OCI-LY7 (cell line): Measurements from ENCODE around the gene GRM1. TPM values are rescaled to one million over a fixed set of nuclear protein-coding genes. Genes with fewer than 3 reads are reported as not detected.

Experiments used
- BruUV-seq: library from RNA; stranded (reverse); fragments of 400-500 nt; replicated peaks from 2 replicates; lab custom pipeline; 2021; lab: Mats Ljungman, UMichigan
- CTCF ChIA-PET: fragments of 300-600 bp; sonication (Branson Sonifier 250); formaldehyde crosslinking; loops from one replicate; lab custom pipeline; 2022; ENCODE audit warnings: antibody characterized with exemption; ENCODE audit not compliant: unreplicated experiment; lab: Charles Lee
- POLR2A ChIA-PET: fragments of 300-600 bp; sonication (Branson Sonifier 250); formaldehyde crosslinking; loops from one replicate; lab custom pipeline; 2022; ENCODE audit warnings: antibody characterized with exemption; lab: Charles Lee
- DNase-seq: peaks from one replicate; pipeline ENCODE4 v3.0.0-alpha.2; 2015; ENCODE audit warnings: low spot score
- H2AFZ ChIP-seq: fragments of 200-600 bp; sonication (generic), shearing (Covaris generic); 2 replicates; pipeline ENCODE4 v1.6.1; 2014; ENCODE audit warnings: mild to moderate bottlenecking, antibody characterized with exemption, low read length, moderate library complexity
- H3K27ac ChIP-seq: fragments of 200-600 bp; sonication (generic); 2 replicates; pipeline ENCODE4 v1.5.1; 2014; ENCODE audit warnings: mixed run types, low read depth, mild to moderate bottlenecking, moderate library complexity, low read length, inconsistent platforms; ENCODE audit not compliant: poor library complexity, severe bottlenecking
- H3K36me3 ChIP-seq: fragments of 200-600 bp; sonication (generic); 2 replicates; pipeline ENCODE4 v1.6.1; 2014; ENCODE audit warnings: mild to moderate bottlenecking, antibody characterized with exemption, low read length, moderate library complexity, mixed read lengths; ENCODE audit not compliant: insufficient read depth
- H3K4me1 ChIP-seq: fragments of 200-600 bp; sonication (generic); 2 replicates; pipeline ENCODE4 v1.5.1; 2014; ENCODE audit warnings: mild to moderate bottlenecking, low read length; ENCODE audit not compliant: insufficient read depth, poor library complexity, severe bottlenecking
- H3K4me2 ChIP-seq: fragments of 200-600 bp; sonication (generic); 2 replicates; pipeline ENCODE4 v1.6.1; 2014; ENCODE audit warnings: mild to moderate bottlenecking, low read length
- H3K4me3 ChIP-seq: fragments of 200-600 bp; sonication (generic); 2 replicates; pipeline ENCODE4 v1.5.1; 2014; ENCODE audit warnings: mild to moderate bottlenecking, low read depth, low read length; ENCODE audit not compliant: poor library complexity, severe bottlenecking
- H3K79me2 ChIP-seq: fragments of 200-600 bp; sonication (generic); 2 replicates; pipeline ENCODE4 v1.6.1; 2016; ENCODE audit warnings: low read depth, mild to moderate bottlenecking, low read length, moderate library complexity, mixed read lengths; ENCODE audit not compliant: insufficient read depth
- H3K9me2 ChIP-seq: fragments of 200-600 bp; sonication (generic); 2 replicates; pipeline ENCODE4 v1.6.1; 2016; ENCODE audit warnings: mild to moderate bottlenecking, low read length, mixed read lengths; ENCODE audit not compliant: insufficient read depth
- H3K9me3 ChIP-seq: fragments of 200-600 bp; sonication (generic); 2 replicates; pipeline ENCODE4 v1.6.1; 2014; ENCODE audit warnings: mild to moderate bottlenecking, mixed run types, low read length, mixed read lengths
- H4K20me1 ChIP-seq: fragments of 200-600 bp; sonication (generic); 2 replicates; pipeline ENCODE4 v1.6.1; 2014; ENCODE audit warnings: mild to moderate bottlenecking, antibody characterized with exemption, low read length, moderate library complexity, mixed read lengths; ENCODE audit not compliant: insufficient read depth
- EZH2phosphoT487 ChIP-seq: fragments of 200-600 bp; sonication (generic); IDR thresholded peaks from 2 replicates; pipeline ENCODE4 v1.6.1; 2018; ENCODE audit warnings: low read depth, borderline replicate concordance, mild to moderate bottlenecking, mixed run types, antibody characterized with exemption, low read length, moderate library complexity, mixed read lengths
- intact Hi-C: fragments of 100-400 bp; cut with micrococcal nuclease; formaldehyde crosslinking; loops from one replicate; pipeline ENCODE4 v1.10.0; 2022; ENCODE audit not compliant: unreplicated experiment
- total RNA-seq, 2 experiments: library from RNA; depleted of rRNA in 1 of 2; stranded (reverse); fragments of >200 nt in 1 of 2; shearing (Covaris generic) in 1 of 2; gene quantifications; 2 replicates each; pipeline ENCODE4 v1.2.3, GENCODE V29; 2014 to 2022
- TF ChIP-seq, protein P1 (sequence below): fragments of 200-600 bp; sonication (generic); conservative IDR thresholded peaks from 2 replicates; pipeline ENCODE4 v1.5.1; 2014; ENCODE audit warnings: mild to moderate bottlenecking, antibody characterized with exemption, low read length, moderate library complexity, mixed read lengths

Gene GRM1
- total RNA-seq, 2 experiments from 2014 or later, result not detected

DNA sequence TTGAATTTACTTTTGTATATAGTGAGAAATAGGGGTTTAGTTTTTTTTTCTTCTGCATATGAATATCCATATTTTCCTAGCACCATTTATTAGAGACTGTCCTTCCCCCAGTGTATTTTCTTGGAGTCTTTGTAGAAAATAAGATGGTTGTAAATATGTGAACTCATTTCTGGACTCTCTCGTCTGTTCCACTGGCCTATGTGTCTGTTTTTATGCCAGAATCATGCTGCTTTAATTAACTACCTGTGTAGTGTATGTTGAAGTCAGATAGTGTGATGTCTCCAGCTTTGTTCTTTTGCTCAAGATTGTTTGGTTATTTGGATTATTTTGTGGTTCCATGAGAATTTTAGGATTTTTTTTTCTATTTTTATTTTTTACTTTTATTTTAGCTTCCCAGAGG, 338.2 kb downstream of the GRM1 start:
- BruUV-seq, result no TSS peak
- no peak overlapping the region for H3K4me2 ChIP-seq

DNA sequence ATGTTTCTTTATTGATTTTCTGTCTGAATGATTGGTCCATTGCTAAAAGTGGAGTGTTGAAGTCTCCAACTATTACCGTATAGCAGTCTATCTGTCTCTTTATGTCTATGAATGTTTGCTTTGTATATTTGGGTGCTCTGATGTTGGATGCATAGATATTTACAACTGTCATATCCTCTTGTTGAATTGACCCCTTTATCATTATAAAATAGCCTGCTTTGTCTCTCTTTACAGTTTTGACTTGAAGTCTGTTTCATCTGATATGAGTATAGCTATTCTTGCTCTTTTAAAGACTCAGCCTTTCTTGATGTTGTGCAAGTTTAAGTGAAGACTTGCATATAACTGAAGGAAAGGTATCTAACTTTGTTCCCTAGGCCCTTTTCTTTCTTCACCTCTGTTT, 341.0 kb downstream of the GRM1 start:
- no peak for DNase-seq
- BruUV-seq, result no TSS peak
- CTCF ChIA-PET, result no interaction called here

More for the DNA sequence above, 338.2 kb downstream of the GRM1 start:
- Histone ChIP-seq H4K20me1 (no peaks in the 10 kb centered on the region), H3K79me2 (no peaks in the 10 kb centered on the region), H3K9me3 (no peaks in the 10 kb centered on the region), H3K27ac (no peak overlapping the region), H3K4me1 (no peaks in the 10 kb centered on the region), H3K9me2 (no peaks in the 10 kb centered on the region), H3K4me3 (no peak overlapping the region), H2AFZ (no peak overlapping the region), H3K36me3 (no peaks in the 10 kb centered on the region)
- TF ChIP-seq, protein P1, sequence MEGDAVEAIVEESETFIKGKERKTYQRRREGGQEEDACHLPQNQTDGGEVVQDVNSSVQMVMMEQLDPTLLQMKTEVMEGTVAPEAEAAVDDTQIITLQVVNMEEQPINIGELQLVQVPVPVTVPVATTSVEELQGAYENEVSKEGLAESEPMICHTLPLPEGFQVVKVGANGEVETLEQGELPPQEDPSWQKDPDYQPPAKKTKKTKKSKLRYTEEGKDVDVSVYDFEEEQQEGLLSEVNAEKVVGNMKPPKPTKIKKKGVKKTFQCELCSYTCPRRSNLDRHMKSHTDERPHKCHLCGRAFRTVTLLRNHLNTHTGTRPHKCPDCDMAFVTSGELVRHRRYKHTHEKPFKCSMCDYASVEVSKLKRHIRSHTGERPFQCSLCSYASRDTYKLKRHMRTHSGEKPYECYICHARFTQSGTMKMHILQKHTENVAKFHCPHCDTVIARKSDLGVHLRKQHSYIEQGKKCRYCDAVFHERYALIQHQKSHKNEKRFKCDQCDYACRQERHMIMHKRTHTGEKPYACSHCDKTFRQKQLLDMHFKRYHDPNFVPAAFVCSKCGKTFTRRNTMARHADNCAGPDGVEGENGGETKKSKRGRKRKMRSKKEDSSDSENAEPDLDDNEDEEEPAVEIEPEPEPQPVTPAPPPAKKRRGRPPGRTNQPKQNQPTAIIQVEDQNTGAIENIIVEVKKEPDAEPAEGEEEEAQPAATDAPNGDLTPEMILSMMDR, result no peak
- no peak for TF ChIP-seq EZH2phosphoT487
- POLR2A ChIA-PET, result no interaction called here
- DNase-seq, result no peak
- intact Hi-C loops, result no loop called here
- CTCF ChIA-PET, result no interaction called here

DNA sequence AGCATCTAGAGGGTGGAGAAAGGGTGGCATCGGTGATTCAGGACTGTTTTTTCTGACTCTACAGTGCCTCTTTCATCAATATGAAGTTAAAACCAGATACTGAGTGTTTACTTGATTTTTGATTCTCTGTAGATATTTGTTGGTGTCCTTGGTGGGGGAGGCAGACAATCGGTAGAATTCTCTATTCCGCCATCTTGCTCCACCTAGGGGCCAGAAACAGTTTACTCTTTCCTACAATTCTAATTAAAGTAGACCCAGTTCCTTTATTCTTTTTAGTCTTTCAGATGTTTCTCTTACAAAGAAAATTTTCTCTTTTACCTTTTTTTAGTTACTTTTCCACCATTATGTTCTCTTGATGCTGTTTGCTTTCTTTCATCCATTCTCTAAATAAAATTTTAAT, 352.6 kb downstream of the GRM1 start:
- no TSS peak for BruUV-seq
- Histone ChIP-seq H3K9me3 (no peaks in the 10 kb centered on the region), H3K36me3 (no peaks in the 10 kb centered on the region), H2AFZ (no peak overlapping the region), H3K9me2 (no peaks in the 10 kb centered on the region; the same call in 1 of the 2 replicates), H3K4me1 (no peaks in the 10 kb centered on the region), H3K27ac (no peak overlapping the region), H3K79me2 (no peaks in the 10 kb centered on the region), H4K20me1 (no peaks in the 10 kb centered on the region), H3K4me3 (no peak overlapping the region), H3K4me2 (no peak overlapping the region)
- CTCF ChIA-PET, result no interaction called here
- DNase-seq, result no peak
- TF ChIP-seq, protein P1, result peak; percentile 47
- no peak for TF ChIP-seq EZH2phosphoT487
- intact Hi-C loops, result no loop called here
- POLR2A ChIA-PET, result no interaction called here

More for the DNA sequence above, 341.0 kb downstream of the GRM1 start:
- Histone ChIP-seq H3K4me3 (no peak overlapping the region), H3K4me2 (no peak overlapping the region), H4K20me1 (no peaks in the 10 kb centered on the region), H2AFZ (no peak overlapping the region), H3K79me2 (no peaks in the 10 kb centered on the region), H3K9me2 (no peaks in the 10 kb centered on the region), H3K4me1 (no peaks in the 10 kb centered on the region), H3K36me3 (no peaks in the 10 kb centered on the region), H3K27ac (no peak overlapping the region), H3K9me3 (no peaks in the 10 kb centered on the region)
- no peak for TF ChIP-seq EZH2phosphoT487
- TF ChIP-seq, protein P1, result no peak
- intact Hi-C loops, result no loop called here
- POLR2A ChIA-PET, result no interaction called here
